HepG2 (cell line): ENCODE measurements around the gene SLC45A3. TPM values are rescaled to one million over a fixed set of nuclear protein-coding genes. Genes with fewer than 3 reads are reported as not detected.
A peak's percentile ranks its signal among the peaks of the same experiment; 100 is the strongest.

Experiments
- CHD2 ChIP-seq: IDR thresholded peaks from 2 replicates; pipeline ENCODE4 v1.6.1; 2011; ENCODE audit warnings: low read depth, low read length, improper control_type of control experiment
- KDM4B ChIP-seq: sonication (generic); formaldehyde crosslinking; IDR thresholded peaks from 2 replicates; pipeline ENCODE4 v1.4.0; 2020; ENCODE audit warnings: missing genetic modification reagents
- polyA plus RNA-seq, 8 experiments: library from polyadenylated mRNA; depleted of rRNA in 3 of 8; stranded (reverse) in 7 of 8; unstranded in 1 of 8; fragments of >200 nt; fragmentation: Illumina TruSeq in 4 of 8; extraction: Trizol in 4 of 8; gene quantifications; 2 replicates each; pipeline versions ENCODE4 v1.2.1 to v1.2.3, GENCODE V29; 2011 to 2016; ENCODE audit warnings: low read depth in 4 of 8, missing spikeins in 1 of 8, mixed read lengths in 1 of 8; ENCODE audit not compliant: insufficient read depth in 1 of 8
- total RNA-seq, 5 experiments: library from RNA; depleted of rRNA; stranded (reverse); fragments of >200 nt; fragmentation: Illumina TruSeq; extraction: Trizol; gene quantifications; 2 replicates each; pipeline ENCODE4 v1.2.3, GENCODE V29; 2016; ENCODE audit warnings: low read depth in 1 of 5
- TF ChIP-seq, protein P1 (sequence below), 2 experiments: fragments of 450-650 bp in 1 of 2; sonication (generic) in 1 of 2; formaldehyde crosslinking in 1 of 2; IDR thresholded peaks; 2 replicates each; pipeline versions ENCODE4 v1.6.1 to v1.8.0; 2016 to 2022; ENCODE audit warnings: antibody characterized with exemption in 1 of 2, mild to moderate bottlenecking in 1 of 2, missing genetic modification reagents in 1 of 2
- TF ChIP-seq, protein P2 (sequence below): sonication (generic); formaldehyde crosslinking; IDR thresholded peaks from 2 replicates; pipeline ENCODE4 v1.4.0; 2020; ENCODE audit warnings: missing genetic modification reagents, borderline replicate concordance
- TF ChIP-seq, protein P3 (sequence below): sonication (generic); formaldehyde crosslinking; IDR thresholded peaks from 2 replicates; pipeline ENCODE4 v1.5.0; 2020; ENCODE audit warnings: mild to moderate bottlenecking, missing genetic modification reagents, moderate library complexity
- TF ChIP-seq, protein P4 (sequence below): sonication (generic); formaldehyde crosslinking; IDR thresholded peaks from 2 replicates; pipeline ENCODE4 v1.4.0; 2020; ENCODE audit warnings: missing genetic modification reagents

Gene SLC45A3
- total and polyA plus RNA-seq, 2 of the 13 experiments (the other 11 are each of a cell fraction or from before 2014, with no cell fraction given): 3.4 to 4.1 TPM

DNA sequence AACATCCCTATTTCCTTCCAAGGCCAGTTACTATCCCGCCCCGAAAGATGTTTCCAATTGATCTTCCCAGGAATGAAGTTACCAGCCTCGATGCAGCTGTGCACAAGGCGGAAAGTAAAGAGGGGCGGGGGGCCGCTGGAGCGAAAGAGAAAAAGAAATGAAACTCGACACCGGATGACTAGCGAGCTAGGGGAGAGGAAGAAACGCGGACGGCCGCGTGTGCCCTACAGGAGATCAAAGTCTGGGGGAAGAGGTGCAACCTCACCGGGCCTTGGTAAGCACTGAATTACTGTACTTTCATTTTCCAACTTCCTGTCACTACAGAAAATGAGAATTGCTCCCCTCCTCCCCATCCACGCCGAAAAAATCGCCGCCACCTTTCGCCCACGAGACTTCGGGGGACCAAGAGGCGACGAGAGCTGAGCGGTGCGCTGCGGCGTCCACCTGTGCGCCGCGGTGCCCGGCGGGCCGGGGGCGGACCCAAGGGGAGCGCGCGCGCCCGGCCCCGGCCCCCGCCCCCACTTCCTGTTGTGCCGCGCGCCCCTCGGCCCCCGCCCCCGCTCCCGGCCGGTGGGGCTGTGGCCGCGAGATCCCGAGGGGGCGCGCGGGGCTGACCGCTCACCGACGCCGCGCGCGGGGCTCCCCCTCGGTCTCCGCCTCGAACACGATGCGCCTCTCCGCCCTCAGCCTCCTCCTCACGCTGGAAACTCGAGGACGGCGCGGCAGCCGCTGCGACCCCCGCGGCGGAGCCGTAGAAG, 49.1 kb downstream of the SLC45A3 start (continued):
- TF ChIP-seq, protein P1, sequence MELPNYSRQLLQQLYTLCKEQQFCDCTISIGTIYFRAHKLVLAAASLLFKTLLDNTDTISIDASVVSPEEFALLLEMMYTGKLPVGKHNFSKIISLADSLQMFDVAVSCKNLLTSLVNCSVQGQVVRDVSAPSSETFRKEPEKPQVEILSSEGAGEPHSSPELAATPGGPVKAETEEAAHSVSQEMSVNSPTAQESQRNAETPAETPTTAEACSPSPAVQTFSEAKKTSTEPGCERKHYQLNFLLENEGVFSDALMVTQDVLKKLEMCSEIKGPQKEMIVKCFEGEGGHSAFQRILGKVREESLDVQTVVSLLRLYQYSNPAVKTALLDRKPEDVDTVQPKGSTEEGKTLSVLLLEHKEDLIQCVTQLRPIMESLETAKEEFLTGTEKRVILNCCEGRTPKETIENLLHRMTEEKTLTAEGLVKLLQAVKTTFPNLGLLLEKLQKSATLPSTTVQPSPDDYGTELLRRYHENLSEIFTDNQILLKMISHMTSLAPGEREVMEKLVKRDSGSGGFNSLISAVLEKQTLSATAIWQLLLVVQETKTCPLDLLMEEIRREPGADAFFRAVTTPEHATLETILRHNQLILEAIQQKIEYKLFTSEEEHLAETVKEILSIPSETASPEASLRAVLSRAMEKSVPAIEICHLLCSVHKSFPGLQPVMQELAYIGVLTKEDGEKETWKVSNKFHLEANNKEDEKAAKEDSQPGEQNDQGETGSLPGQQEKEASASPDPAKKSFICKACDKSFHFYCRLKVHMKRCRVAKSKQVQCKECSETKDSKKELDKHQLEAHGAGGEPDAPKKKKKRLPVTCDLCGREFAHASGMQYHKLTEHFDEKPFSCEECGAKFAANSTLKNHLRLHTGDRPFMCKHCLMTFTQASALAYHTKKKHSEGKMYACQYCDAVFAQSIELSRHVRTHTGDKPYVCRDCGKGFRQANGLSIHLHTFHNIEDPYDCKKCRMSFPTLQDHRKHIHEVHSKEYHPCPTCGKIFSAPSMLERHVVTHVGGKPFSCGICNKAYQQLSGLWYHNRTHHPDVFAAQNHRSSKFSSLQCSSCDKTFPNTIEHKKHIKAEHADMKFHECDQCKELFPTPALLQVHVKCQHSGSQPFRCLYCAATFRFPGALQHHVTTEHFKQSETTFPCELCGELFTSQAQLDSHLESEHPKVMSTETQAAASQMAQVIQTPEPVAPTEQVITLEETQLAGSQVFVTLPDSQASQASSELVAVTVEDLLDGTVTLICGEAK (IDR thresholded peaks at IDR 0.05): no peak
- TF ChIP-seq, protein P1 (CRISPR knock-in tag; IDR thresholded peaks at IDR 0.05): peak; percentile 20; the same call in 1 of the 2 replicates
- TF ChIP-seq, protein P2, sequence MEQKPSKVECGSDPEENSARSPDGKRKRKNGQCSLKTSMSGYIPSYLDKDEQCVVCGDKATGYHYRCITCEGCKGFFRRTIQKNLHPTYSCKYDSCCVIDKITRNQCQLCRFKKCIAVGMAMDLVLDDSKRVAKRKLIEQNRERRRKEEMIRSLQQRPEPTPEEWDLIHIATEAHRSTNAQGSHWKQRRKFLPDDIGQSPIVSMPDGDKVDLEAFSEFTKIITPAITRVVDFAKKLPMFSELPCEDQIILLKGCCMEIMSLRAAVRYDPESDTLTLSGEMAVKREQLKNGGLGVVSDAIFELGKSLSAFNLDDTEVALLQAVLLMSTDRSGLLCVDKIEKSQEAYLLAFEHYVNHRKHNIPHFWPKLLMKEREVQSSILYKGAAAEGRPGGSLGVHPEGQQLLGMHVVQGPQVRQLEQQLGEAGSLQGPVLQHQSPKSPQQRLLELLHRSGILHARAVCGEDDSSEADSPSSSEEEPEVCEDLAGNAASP (CRISPR knock-in tag): peak; percentile 29; the same call in 1 of the 2 replicates
- no peak for TF ChIP-seq KDM4B (CRISPR knock-in tag)
- TF ChIP-seq CHD2: peak; percentile 73
- TF ChIP-seq, protein P3, sequence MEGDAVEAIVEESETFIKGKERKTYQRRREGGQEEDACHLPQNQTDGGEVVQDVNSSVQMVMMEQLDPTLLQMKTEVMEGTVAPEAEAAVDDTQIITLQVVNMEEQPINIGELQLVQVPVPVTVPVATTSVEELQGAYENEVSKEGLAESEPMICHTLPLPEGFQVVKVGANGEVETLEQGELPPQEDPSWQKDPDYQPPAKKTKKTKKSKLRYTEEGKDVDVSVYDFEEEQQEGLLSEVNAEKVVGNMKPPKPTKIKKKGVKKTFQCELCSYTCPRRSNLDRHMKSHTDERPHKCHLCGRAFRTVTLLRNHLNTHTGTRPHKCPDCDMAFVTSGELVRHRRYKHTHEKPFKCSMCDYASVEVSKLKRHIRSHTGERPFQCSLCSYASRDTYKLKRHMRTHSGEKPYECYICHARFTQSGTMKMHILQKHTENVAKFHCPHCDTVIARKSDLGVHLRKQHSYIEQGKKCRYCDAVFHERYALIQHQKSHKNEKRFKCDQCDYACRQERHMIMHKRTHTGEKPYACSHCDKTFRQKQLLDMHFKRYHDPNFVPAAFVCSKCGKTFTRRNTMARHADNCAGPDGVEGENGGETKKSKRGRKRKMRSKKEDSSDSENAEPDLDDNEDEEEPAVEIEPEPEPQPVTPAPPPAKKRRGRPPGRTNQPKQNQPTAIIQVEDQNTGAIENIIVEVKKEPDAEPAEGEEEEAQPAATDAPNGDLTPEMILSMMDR (CRISPR knock-in tag): no peak
- TF ChIP-seq, protein P4, sequence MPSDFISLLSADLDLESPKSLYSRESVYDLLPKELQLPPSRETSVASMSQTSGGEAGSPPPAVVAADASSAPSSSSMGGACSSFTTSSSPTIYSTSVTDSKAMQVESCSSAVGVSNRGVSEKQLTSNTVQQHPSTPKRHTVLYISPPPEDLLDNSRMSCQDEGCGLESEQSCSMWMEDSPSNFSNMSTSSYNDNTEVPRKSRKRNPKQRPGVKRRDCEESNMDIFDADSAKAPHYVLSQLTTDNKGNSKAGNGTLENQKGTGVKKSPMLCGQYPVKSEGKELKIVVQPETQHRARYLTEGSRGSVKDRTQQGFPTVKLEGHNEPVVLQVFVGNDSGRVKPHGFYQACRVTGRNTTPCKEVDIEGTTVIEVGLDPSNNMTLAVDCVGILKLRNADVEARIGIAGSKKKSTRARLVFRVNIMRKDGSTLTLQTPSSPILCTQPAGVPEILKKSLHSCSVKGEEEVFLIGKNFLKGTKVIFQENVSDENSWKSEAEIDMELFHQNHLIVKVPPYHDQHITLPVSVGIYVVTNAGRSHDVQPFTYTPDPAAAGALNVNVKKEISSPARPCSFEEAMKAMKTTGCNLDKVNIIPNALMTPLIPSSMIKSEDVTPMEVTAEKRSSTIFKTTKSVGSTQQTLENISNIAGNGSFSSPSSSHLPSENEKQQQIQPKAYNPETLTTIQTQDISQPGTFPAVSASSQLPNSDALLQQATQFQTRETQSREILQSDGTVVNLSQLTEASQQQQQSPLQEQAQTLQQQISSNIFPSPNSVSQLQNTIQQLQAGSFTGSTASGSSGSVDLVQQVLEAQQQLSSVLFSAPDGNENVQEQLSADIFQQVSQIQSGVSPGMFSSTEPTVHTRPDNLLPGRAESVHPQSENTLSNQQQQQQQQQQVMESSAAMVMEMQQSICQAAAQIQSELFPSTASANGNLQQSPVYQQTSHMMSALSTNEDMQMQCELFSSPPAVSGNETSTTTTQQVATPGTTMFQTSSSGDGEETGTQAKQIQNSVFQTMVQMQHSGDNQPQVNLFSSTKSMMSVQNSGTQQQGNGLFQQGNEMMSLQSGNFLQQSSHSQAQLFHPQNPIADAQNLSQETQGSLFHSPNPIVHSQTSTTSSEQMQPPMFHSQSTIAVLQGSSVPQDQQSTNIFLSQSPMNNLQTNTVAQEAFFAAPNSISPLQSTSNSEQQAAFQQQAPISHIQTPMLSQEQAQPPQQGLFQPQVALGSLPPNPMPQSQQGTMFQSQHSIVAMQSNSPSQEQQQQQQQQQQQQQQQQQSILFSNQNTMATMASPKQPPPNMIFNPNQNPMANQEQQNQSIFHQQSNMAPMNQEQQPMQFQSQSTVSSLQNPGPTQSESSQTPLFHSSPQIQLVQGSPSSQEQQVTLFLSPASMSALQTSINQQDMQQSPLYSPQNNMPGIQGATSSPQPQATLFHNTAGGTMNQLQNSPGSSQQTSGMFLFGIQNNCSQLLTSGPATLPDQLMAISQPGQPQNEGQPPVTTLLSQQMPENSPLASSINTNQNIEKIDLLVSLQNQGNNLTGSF (CRISPR knock-in tag): no peak
